H9 (cell line): ENCODE data around the gene SFXN5. TPM values are rescaled to one million over a fixed set of nuclear protein-coding genes. Genes with fewer than 3 reads are reported as not detected.

ENCODE experiments used
- DNase-seq: peaks from one replicate; pipeline ENCODE4 v3.0.0-alpha.2; 2017
- H2AFZ ChIP-seq: one replicate; pipeline ENCODE4 v1.6.1; 2013; ENCODE audit warnings: mild to moderate bottlenecking, low read length, control low read depth, moderate library complexity
- H2AK5ac ChIP-seq: 2 replicates; pipeline ENCODE4 v1.6.1; 2013; ENCODE audit warnings: low read length, control low read depth, mixed read lengths; ENCODE audit not compliant: insufficient read length
- H2BK120ac ChIP-seq: one replicate; pipeline ENCODE4 v1.6.1; 2013; ENCODE audit warnings: low read depth, mild to moderate bottlenecking, low read length, control low read depth, inconsistent platforms; ENCODE audit not compliant: poor library complexity, severe bottlenecking
- H2BK12ac ChIP-seq: 2 replicates; pipeline ENCODE4 v1.6.1; 2013; ENCODE audit warnings: low read length, control low read depth, mixed read lengths, low read depth; ENCODE audit not compliant: insufficient read length
- H2BK15ac ChIP-seq: 2 replicates; pipeline ENCODE4 v1.6.1; 2013; ENCODE audit warnings: low read depth, low read length, control low read depth
- H2BK20ac ChIP-seq: one replicate; pipeline ENCODE4 v1.6.1; 2013; ENCODE audit warnings: low read depth, mild to moderate bottlenecking, low read length, control low read depth, inconsistent platforms; ENCODE audit not compliant: poor library complexity, severe bottlenecking
- H2BK5ac ChIP-seq: 2 replicates; pipeline ENCODE4 v1.6.1; 2013; ENCODE audit warnings: low read length, control low read depth, mixed read lengths; ENCODE audit not compliant: insufficient read length
- H3K14ac ChIP-seq: 2 replicates; pipeline ENCODE4 v1.6.1; 2013; ENCODE audit warnings: low read length, control low read depth; ENCODE audit not compliant: insufficient read depth
- H3K18ac ChIP-seq: 2 replicates; pipeline ENCODE4 v1.6.1; 2013; ENCODE audit warnings: low read depth, mild to moderate bottlenecking, mixed read lengths, low read length, control low read depth; ENCODE audit not compliant: insufficient read length
- H3K23ac ChIP-seq: 2 replicates; pipeline ENCODE4 v1.6.1; 2013; ENCODE audit warnings: low read length, control low read depth, mixed read lengths, low read depth; ENCODE audit not compliant: insufficient read length
- H3K23me2 ChIP-seq: 2 replicates; pipeline ENCODE4 v1.6.1; 2013; ENCODE audit warnings: low read depth, mild to moderate bottlenecking, mixed read lengths, low read length, control low read depth; ENCODE audit not compliant: insufficient read length, poor library complexity, severe bottlenecking
- H3K27ac ChIP-seq: 2 replicates; pipeline ENCODE4 v1.5.1; 2013; ENCODE audit warnings: low read length, control low read depth, mixed read lengths, low read depth; ENCODE audit not compliant: insufficient read length
- H3K27me3 ChIP-seq: 2 replicates; pipeline ENCODE4 v1.6.1; 2013; ENCODE audit warnings: low read length, control low read depth, inconsistent platforms; ENCODE audit not compliant: insufficient read depth
- H3K4ac ChIP-seq: 2 replicates; pipeline ENCODE4 v1.6.1; 2013; ENCODE audit warnings: low read depth, mild to moderate bottlenecking, control low read depth, inconsistent platforms, low read length, moderate library complexity
- H3K4me1 ChIP-seq: 2 replicates; pipeline ENCODE4 v1.6.1; 2013; ENCODE audit warnings: low read length, control low read depth, inconsistent platforms; ENCODE audit not compliant: insufficient read depth
- H3K4me2 ChIP-seq: 2 replicates; pipeline ENCODE4 v1.6.1; 2013; ENCODE audit warnings: low read length, control low read depth, mixed read lengths; ENCODE audit not compliant: insufficient read length, insufficient read depth
- H3K56ac ChIP-seq: 2 replicates; pipeline ENCODE4 v1.6.1; 2013; ENCODE audit warnings: low read depth, mild to moderate bottlenecking, mixed read lengths, low read length, control low read depth; ENCODE audit not compliant: insufficient read length
- H3K79me1 ChIP-seq: 2 replicates; pipeline ENCODE4 v1.6.1; 2013; ENCODE audit warnings: low read depth, mild to moderate bottlenecking, moderate library complexity, low read length, control low read depth, inconsistent platforms; ENCODE audit not compliant: insufficient read depth, poor library complexity, severe bottlenecking
- H3K79me2 ChIP-seq: 2 replicates; pipeline ENCODE4 v1.6.1; 2013; ENCODE audit warnings: low read length, control low read depth, inconsistent platforms; ENCODE audit not compliant: insufficient read depth
- H3K9ac ChIP-seq: 2 replicates; pipeline ENCODE4 v1.6.1; 2013; ENCODE audit warnings: low read length, control low read depth, mixed read lengths; ENCODE audit not compliant: insufficient read length; ENCODE audit errors: extremely low read depth
- H3K9me3 ChIP-seq: one replicate; pipeline ENCODE4 v1.6.1; 2013; ENCODE audit warnings: low read depth, low read length, inconsistent platforms; ENCODE audit not compliant: control insufficient read depth
- H3T11ph ChIP-seq: one replicate; pipeline ENCODE4 v1.6.1; 2013; ENCODE audit warnings: mild to moderate bottlenecking, low read length, control low read depth, inconsistent platforms
- H4K20me1 ChIP-seq: one replicate; pipeline ENCODE4 v1.6.1; 2013; ENCODE audit not compliant: control insufficient read depth, insufficient read length, insufficient read depth
- H4K5ac ChIP-seq: 2 replicates; pipeline ENCODE4 v1.6.1; 2013; ENCODE audit warnings: low read depth, mild to moderate bottlenecking, mixed read lengths, low read length, control low read depth; ENCODE audit not compliant: insufficient read length
- H4K8ac ChIP-seq: replicated peaks from 2 replicates; pipeline ENCODE4 v1.6.1; 2013; ENCODE audit warnings: low read length, control low read depth, mixed read lengths, low read depth; ENCODE audit not compliant: insufficient read length
- H4K91ac ChIP-seq: 2 replicates; pipeline ENCODE4 v1.6.1; 2013; ENCODE audit warnings: low read depth, mild to moderate bottlenecking, moderate library complexity, mixed read lengths, low read length, control low read depth; ENCODE audit not compliant: insufficient read length
- H3K27ac Mint-ChIP-seq, 3 experiments: 2 replicates in 2 of 3; 3 replicates in 1 of 3; pipeline ENCODE4 v1.8.0; 2020 to 2021; ENCODE audit warnings: mixed read lengths in 3 of 3, mild to moderate bottlenecking in 1 of 3, moderate library complexity in 1 of 3
- H3K27me3 Mint-ChIP-seq: 2 replicates; pipeline ENCODE4 v1.8.0; 2021; ENCODE audit warnings: low read depth, mild to moderate bottlenecking, moderate library complexity, mixed read lengths
- H3K36me3 Mint-ChIP-seq, 3 experiments: 2 replicates in 2 of 3; 3 replicates in 1 of 3; pipeline ENCODE4 v1.8.0; 2020 to 2021; ENCODE audit warnings: low read depth in 3 of 3, mixed read lengths in 3 of 3; ENCODE audit not compliant: insufficient read depth in 1 of 3
- H3K4me1 Mint-ChIP-seq, 2 experiments: 2 replicates each; pipeline ENCODE4 v1.8.0; 2020; ENCODE audit warnings: mixed read lengths in 2 of 2
- H3K4me3 Mint-ChIP-seq, 2 experiments: 2 replicates in 1 of 2; 3 replicates in 1 of 2; pipeline ENCODE4 v1.8.0; 2020 to 2021; ENCODE audit warnings: mild to moderate bottlenecking in 2 of 2, mixed read lengths in 2 of 2, moderate library complexity in 1 of 2
- H3K9me3 Mint-ChIP-seq, 2 experiments: 2 replicates in 1 of 2; 3 replicates in 1 of 2; pipeline ENCODE4 v1.8.0; 2020; ENCODE audit warnings: mild to moderate bottlenecking in 2 of 2, mixed read lengths in 2 of 2, moderate library complexity in 1 of 2
- CTCF ChIP-seq: fragments of 200-600 bp; sonication (generic); conservative IDR thresholded peaks from 3 replicates; pipeline ENCODE4 v1.8.0; 2021; ENCODE audit warnings: antibody characterized with exemption, mild to moderate bottlenecking
- WGBS: extraction: QIAGEN DNeasy Blood & Tissue Kit; methylation state at CpG from one replicate; pipeline ENCODE4 v1.1.7; 2013; ENCODE audit warnings: missing lambda C conversion rate, low lambda C conversion rate, mixed read lengths; ENCODE audit not compliant: insufficient read length; ENCODE audit errors: extremely low coverage; 5-methylcytosine and 5-hydroxymethylcytosine counted together
- total RNA-seq: library from RNA; stranded (reverse); gene quantifications from 2 replicates; pipeline ENCODE4 v1.2.1, GENCODE V29; 2021

SFXN5 gene
- total RNA-seq, 1 experiment from 2014 or later: 30.9 TPM

GRCh38 chr2:72915320-72915906 lies 156.1 kb downstream of the SFXN5 start:
- Histone ChIP-seq H4K20me1 (no peaks in the 10 kb centered on the region), H3K56ac (no peak overlapping the region), H4K91ac (no peak overlapping the region), H3K4ac (no peak overlapping the region), H3K79me1 (no peaks in the 10 kb centered on the region), H3K14ac (no peak overlapping the region), H3T11ph (no peak overlapping the region), H3K23ac (no peak overlapping the region), H2AK5ac (no peak overlapping the region), H2BK15ac (no peak overlapping the region), H3K27me3 (peaks cover 65% of the 10 kb centered on the region), H2BK120ac (no peak overlapping the region), H3K9ac (no peak overlapping the region), H2BK5ac (no peak overlapping the region), H2BK20ac (no peak overlapping the region), H3K27ac (no peak overlapping the region), H3K79me2 (no peaks in the 10 kb centered on the region), H4K5ac (no peak overlapping the region), H2AFZ (no peak overlapping the region), H3K9me3 (no peaks in the 10 kb centered on the region), H3K4me2 (peak overlapping the region; percentile 76), H2BK12ac (no peak overlapping the region), H3K4me1 (peaks cover 11% of the 10 kb centered on the region), H3K23me2 (peaks cover 31% of the 10 kb centered on the region), H4K8ac (no peak overlapping the region), H3K18ac (no peak overlapping the region)
- Mint-ChIP-seq H3K27ac (no peak overlapping the region), H3K27me3 (peaks cover 68% of the 10 kb centered on the region), H3K36me3 (no peaks in the 10 kb centered on the region), H3K4me3 (peak overlapping the region; percentile 66 to 90), H3K9me3 (peaks cover 0 to 4% of the 10 kb centered on the region in 2 experiments; a peak in 2 of 5 replicates), H3K4me1 (peaks cover 22 to 42% of the 10 kb centered on the region in 2 experiments)
- peak; percentile 41 for DNase-seq
- TF ChIP-seq CTCF: no peak
- no CpG with 5 or more reads among the region's 26 CpGs for WGBS
